Fibroblast of peridontal ligament (primary cell): ENCODE results near the gene GGT6.

Experiments
- DNase-seq: peaks from one replicate; pipeline ENCODE4 v3.0.0-alpha.2; 2010; ENCODE audit errors: extremely low read depth

GGT6 gene

GRCh38 chr17:4576161-4576558 lies 15.8 kb upstream of the GGT6 start:
- DNase-seq: no peak

- DNase-seq: no peak
These were observed 14.2 kb upstream of the GGT6 start for GRCh38 chr17:4574448-4575045.

GRCh38 chr17:4573669-4574068 lies 13.3 kb upstream of the GGT6 start:
- no peak for DNase-seq

- DNase-seq: no peak
These were observed 12.7 kb upstream of the GGT6 start for GRCh38 chr17:4573115-4573514.

GRCh38 chr17:4572131-4572530 lies 11.8 kb upstream of the GGT6 start:
- no peak for DNase-seq

- no peak for DNase-seq
These were observed 9.2 kb upstream of the GGT6 start for GRCh38 chr17:4569591-4569990.

GRCh38 chr17:4566785-4567184 lies 6.4 kb upstream of the GGT6 start:
- peak; percentile 55 for DNase-seq

- DNase-seq: peak; percentile 75
These were observed 5.1 kb upstream of the GGT6 start for GRCh38 chr17:4565209-4566141.

GRCh38 chr17:4562015-4562969 lies 1.9 kb upstream of the GGT6 start:
- DNase-seq: peak; percentile 38

GRCh38 chr17:4560837-4561256 lies 470 bp upstream of the GGT6 start:
- DNase-seq: peak; percentile 36

- no peak for DNase-seq
These were observed 411 bp downstream of the GGT6 start for GRCh38 chr17:4559966-4560365.

GRCh38 chr17:4559139-4559791 lies 1.1 kb downstream of the GGT6 start:
- DNase-seq: no peak

- no peak for DNase-seq
These were observed 1.9 kb downstream of the GGT6 start for GRCh38 chr17:4558347-4558971.

GRCh38 chr17:4557626-4558346 lies 2.6 kb downstream of the GGT6 start:
- DNase-seq: no peak

- no peak for DNase-seq
These were observed 3.4 kb downstream of the GGT6 start for GRCh38 chr17:4556996-4557395.

GRCh38 chr17:4555873-4556759 lies 4.3 kb downstream of the GGT6 start:
- no peak for DNase-seq

GRCh38 chr17:4554997-4555799 lies 5.2 kb downstream of the GGT6 start, which contains the start of gene MYBBP1A:
Gene MYBBP1A, minus strand, starts transcription at chr17:4555384. Its CDS starts 60 bp downstream, at chr17:4555324.
- peak; percentile 93 for DNase-seq

- no peak for DNase-seq
These were observed 5.9 kb downstream of the GGT6 start for GRCh38 chr17:4554441-4554996.
